ENCODE measurements around the gene RGL2.

- TF ChIP-seq CHD1 (IDR thresholded peaks at IDR 0.05; ENCODE audit: low read depth, low read length) (no peak), BCLAF1 (IDR thresholded peaks at IDR 0.05) (0 out of 2 replicates have a peak, but pooled peaks have one; percentile 33), MEF2A (IDR thresholded peaks at IDR 0.05; ENCODE audit: insufficient read depth, low read depth, low read length) (no peak), CTCF (IDR thresholded peaks at IDR 0.05 in 2 of 3, conservative IDR thresholded peaks at IDR 0.05 in 1 of 3; ENCODE audit: control insufficient read depth in 2 of 3, extremely low read depth in 1 of 3, insufficient read depth in 1 of 3, low read depth in 3 of 3, low read length in 3 of 3) (peak; percentile 34 to 60 (median 47); a peak in 4 of 6 replicates), ATF7 (IDR thresholded peaks at IDR 0.05; ENCODE audit: low read depth) (no peak), TCF7 (IDR thresholded peaks at IDR 0.05; ENCODE audit: borderline replicate concordance) (no peak), NRF1 (conservative IDR thresholded peaks at IDR 0.05; ENCODE audit: low read depth, low read length) (no peak), NBN (IDR thresholded peaks at IDR 0.05) (peak; percentile 63), MXI1 (IDR thresholded peaks at IDR 0.05; ENCODE audit: low read depth, low read length) (peak; percentile 67), RUNX3 (IDR thresholded peaks at IDR 0.05; ENCODE audit: low read length) (no peak), POLR2AphosphoS5 (IDR thresholded peaks at IDR 0.05; ENCODE audit: low read length) (peak; percentile 91), SREBF2 (IDR thresholded peaks at IDR 0.05; ENCODE audit: low read length) (no peak), MTA2 (IDR thresholded peaks at IDR 0.05; ENCODE audit: low read depth) (no peak)
- TF ChIP-seq, protein P1, sequence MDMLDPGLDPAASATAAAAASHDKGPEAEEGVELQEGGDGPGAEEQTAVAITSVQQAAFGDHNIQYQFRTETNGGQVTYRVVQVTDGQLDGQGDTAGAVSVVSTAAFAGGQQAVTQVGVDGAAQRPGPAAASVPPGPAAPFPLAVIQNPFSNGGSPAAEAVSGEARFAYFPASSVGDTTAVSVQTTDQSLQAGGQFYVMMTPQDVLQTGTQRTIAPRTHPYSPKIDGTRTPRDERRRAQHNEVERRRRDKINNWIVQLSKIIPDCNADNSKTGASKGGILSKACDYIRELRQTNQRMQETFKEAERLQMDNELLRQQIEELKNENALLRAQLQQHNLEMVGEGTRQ (IDR thresholded peaks at IDR 0.05; ENCODE audit: borderline replicate concordance, low read depth, low read length): no peak
These were observed 21.7 kb downstream of the RGL2 start, which contains the start of gene B3GALT4 for GRCh38 chr6:33276864-33277662.
